Brain microvascular endothelial cell (primary cell): ENCODE data around the gene CHMP4A.

Experiments
- DNase-seq: peaks from one replicate; pipeline ENCODE4 v3.0.0-alpha.2; 2020
- H3K27ac ChIP-seq: fragments of 250-450 bp; sonication (Bioruptor Pico); 2 replicates; pipeline ENCODE4 v1.5.1; 2020; ENCODE audit warnings: mild to moderate bottlenecking, moderate library complexity
- H3K27me3 ChIP-seq: fragments of 250-450 bp; sonication (Bioruptor Pico); replicated peaks from 2 replicates; pipeline ENCODE4 v1.5.1; 2020; ENCODE audit warnings: mild to moderate bottlenecking
- H3K36me3 ChIP-seq: fragments of 250-450 bp; sonication (Bioruptor Pico); replicated peaks from 2 replicates; pipeline ENCODE4 v1.5.1; 2020; ENCODE audit warnings: mild to moderate bottlenecking
- H3K4me3 ChIP-seq: 2 replicates; pipeline ENCODE4 v1.5.1; 2011; ENCODE audit warnings: low read depth, mild to moderate bottlenecking, control low read depth, low read length, moderate library complexity
- in situ Hi-C: cut with HindIII; loops from 2 replicates; pipeline ENCODE4 v1.10.0; 2017; ENCODE audit warnings: low sequenced_read_pairs, low pct_ligation_motif_present
- TF ChIP-seq, protein P1 (sequence below): IDR thresholded peaks from 2 replicates; pipeline ENCODE4 v1.5.1; 2011; ENCODE audit warnings: low read depth, mild to moderate bottlenecking, moderate library complexity, low read length, control low read depth, inconsistent platforms; ENCODE audit errors: missing control alignments

CHMP4A gene

GRCh38 chr14:24236689-24237462 is 23.6 kb upstream of the CHMP4A start:
- H3K36me3 ChIP-seq, result peaks cover 54% of the 10 kb centered on the region
- in situ Hi-C loops, result no loop called here
- TF ChIP-seq, protein P1, sequence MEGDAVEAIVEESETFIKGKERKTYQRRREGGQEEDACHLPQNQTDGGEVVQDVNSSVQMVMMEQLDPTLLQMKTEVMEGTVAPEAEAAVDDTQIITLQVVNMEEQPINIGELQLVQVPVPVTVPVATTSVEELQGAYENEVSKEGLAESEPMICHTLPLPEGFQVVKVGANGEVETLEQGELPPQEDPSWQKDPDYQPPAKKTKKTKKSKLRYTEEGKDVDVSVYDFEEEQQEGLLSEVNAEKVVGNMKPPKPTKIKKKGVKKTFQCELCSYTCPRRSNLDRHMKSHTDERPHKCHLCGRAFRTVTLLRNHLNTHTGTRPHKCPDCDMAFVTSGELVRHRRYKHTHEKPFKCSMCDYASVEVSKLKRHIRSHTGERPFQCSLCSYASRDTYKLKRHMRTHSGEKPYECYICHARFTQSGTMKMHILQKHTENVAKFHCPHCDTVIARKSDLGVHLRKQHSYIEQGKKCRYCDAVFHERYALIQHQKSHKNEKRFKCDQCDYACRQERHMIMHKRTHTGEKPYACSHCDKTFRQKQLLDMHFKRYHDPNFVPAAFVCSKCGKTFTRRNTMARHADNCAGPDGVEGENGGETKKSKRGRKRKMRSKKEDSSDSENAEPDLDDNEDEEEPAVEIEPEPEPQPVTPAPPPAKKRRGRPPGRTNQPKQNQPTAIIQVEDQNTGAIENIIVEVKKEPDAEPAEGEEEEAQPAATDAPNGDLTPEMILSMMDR, result no peak
- H3K27ac ChIP-seq, result no peak overlapping the region
- no peaks in the 10 kb centered on the region for H3K27me3 ChIP-seq
- DNase-seq, result no peak
- no peak overlapping the region for H3K4me3 ChIP-seq

DNA sequence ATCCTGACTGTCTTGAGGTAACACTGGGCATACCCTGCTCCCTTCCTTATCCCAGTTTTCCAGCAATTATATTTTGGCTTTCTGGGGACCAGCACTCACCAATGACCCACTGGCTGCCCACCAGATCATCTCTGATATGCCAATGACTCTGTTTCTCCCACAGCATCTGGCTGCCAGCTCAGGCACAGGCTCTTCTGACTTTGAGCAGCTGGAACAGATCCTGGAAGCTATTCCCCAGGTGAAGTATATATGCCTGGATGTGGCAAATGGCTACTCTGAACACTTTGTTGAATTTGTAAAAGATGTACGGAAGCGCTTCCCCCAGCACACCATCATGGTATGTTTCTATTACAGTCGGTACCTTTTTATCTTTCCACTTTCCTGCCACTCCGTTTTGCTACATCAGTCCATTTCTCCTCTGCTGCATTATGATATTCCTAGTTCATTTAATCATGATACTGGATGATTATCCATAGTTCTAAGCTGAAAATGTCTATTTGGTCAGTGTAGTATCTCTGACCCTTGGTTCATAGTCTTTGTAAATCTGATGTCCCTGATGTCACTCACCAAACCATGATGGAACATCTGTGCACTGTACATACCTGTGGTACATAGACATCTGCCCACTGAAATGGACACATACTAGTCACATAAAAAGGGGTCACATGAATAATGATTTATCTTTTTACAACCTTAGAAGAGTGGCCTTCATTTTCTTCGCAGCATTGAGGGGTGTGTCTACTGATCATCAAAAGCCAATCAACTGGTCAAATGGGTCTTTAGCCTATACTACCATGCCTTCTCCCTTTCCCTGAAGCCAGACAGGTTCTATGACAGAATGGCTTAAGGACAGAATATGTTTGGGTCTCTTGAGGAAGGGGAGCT is 22.8 kb upstream of the CHMP4A start:
- TF ChIP-seq, protein P1, result no peak
- Histone ChIP-seq H3K27me3 (no peaks in the 10 kb centered on the region), H3K4me3 (no peak overlapping the region), H3K36me3 (peaks cover 52% of the 10 kb centered on the region), H3K27ac (no peak overlapping the region)
- no peak for DNase-seq
- in situ Hi-C loops, result no loop called here

DNA sequence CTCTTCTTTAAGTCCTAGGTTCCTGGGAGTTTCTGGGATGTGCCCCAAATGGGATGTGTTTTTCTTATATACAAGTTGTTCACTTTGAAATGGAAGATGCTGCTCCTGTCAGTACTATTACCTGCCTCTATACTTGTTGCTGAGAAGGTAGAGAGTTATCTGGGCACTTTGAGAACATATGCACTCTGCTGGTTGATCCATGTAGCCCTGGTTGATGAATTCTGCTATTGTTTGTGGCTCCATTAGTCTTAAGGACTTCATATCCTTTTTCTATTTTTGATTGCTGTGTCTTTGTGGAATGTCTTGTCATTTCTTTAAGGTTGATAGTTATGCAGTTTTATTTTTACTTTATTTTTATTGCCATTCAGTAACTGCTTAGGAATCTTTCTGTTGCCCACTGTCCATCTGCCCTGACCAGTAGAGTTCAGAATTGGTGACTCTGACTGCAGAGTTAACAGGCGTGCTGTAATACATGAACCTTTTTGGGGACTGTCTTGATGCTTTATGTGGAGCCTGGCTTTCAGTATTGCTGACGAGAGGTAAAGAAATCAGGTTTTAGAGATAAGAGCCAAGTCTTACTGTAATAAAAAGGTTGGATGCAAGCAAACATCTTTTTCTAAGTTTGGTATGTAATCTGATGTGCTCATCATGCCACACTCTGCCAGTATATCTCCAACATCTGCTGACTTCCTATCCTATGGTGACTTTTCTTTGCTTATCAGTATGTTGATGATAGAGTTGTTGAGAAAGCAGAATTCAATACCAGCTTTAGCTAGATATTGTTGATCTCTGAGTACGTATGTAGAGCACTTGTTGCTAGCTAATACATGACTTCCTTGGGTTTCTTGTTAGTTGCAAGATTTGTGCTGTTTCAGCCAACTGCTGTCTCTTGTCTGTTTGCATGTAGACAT is 21.1 kb upstream of the CHMP4A start:
- TF ChIP-seq, protein P1, result no peak
- H3K36me3 ChIP-seq, result peaks cover 38% of the 10 kb centered on the region
- H3K4me3 ChIP-seq, result no peak overlapping the region
- no peak overlapping the region for H3K27ac ChIP-seq
- H3K27me3 ChIP-seq, result no peaks in the 10 kb centered on the region
- in situ Hi-C loops, result no loop called here
- no peak for DNase-seq

DNA sequence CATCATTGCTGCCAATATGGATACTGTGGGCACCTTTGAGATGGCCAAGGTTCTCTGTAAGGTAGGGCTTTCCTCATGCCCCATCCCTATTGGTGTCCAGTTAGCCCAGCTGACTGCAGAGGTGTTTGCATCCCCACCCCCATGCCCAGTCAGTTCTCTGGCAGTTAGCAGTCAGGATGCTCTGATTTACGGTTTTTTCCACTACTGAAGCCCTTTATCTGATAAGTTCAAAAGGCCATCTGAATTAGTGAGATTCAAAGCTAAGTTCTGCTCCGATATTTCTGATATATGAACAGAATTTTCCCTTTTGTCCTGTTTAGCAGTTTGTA is 20.2 kb upstream of the CHMP4A start:
- peaks cover 31% of the 10 kb centered on the region for H3K36me3 ChIP-seq
- no peak for DNase-seq
- TF ChIP-seq, protein P1, result no peak
- H3K27ac ChIP-seq, result no peak overlapping the region
- no peaks in the 10 kb centered on the region for H3K27me3 ChIP-seq
- in situ Hi-C loops, result no loop called here
- H3K4me3 ChIP-seq, result peak overlapping the region; percentile 93

GRCh38 chr14:24232645-24233537 is 19.6 kb upstream of the CHMP4A start, which contains the start of gene GMPR2:
Gene GMPR2, plus strand, starts transcription at chr14:24232929. Its CDS starts 325 bp downstream, at chr14:24233254.
- Histone ChIP-seq H3K27me3 (no peaks in the 10 kb centered on the region), H3K27ac (peak within 1 kb of the TSS; percentile 85), H3K4me3 (peak within 1 kb of the TSS; percentile 93), H3K36me3 (peaks cover 25% of the 10 kb centered on the region)
- no peak for DNase-seq
- TF ChIP-seq, protein P1, result no peak
- in situ Hi-C loops, result no loop called here
